Gastrocnemius medialis (tissue), 4 donors: ENCODE data around the gene PRDX3. TPM values are rescaled to one million over a fixed set of nuclear protein-coding genes. Genes with fewer than 3 reads are reported as not detected.

ENCODE experiments used
- ATAC-seq, 2 donors: fragments of 150-250 bp; one replicate each; pipeline ENCODE4 v1.9.1; 2016
- DNase-seq, 2 donors: peaks; one replicate each; pipeline ENCODE4 v3.0.0-alpha.2; 2019
- H3K27ac ChIP-seq, 4 donors: fragments of 200-600 bp; sonication (generic); 1 replicate in 1 of 4; 2 replicates in 3 of 4; pipeline ENCODE4 v1.5.1; 2016 to 2018; ENCODE audit warnings: mild to moderate bottlenecking in 2 of 4, moderate library complexity in 1 of 4
- H3K27me3 ChIP-seq, 3 donors: fragments of 200-600 bp; sonication (generic) in 2 of 3; 1 replicate in 1 of 3; 2 replicates in 2 of 3; pipeline versions ENCODE4 v1.5.1 to v1.6.0; 2016 to 2019; ENCODE audit warnings: mild to moderate bottlenecking in 1 of 3, moderate library complexity in 1 of 3
- H3K36me3 ChIP-seq, 2 donors: fragments of 200-600 bp; sonication (generic) in 1 of 2; one replicate each; pipeline ENCODE4 v1.5.1; 2017 to 2018
- H3K4me1 ChIP-seq, 2 donors: fragments of 200-600 bp; sonication (generic) in 1 of 2; one replicate each; pipeline ENCODE4 v1.5.1; 2016 to 2017; ENCODE audit warnings: mild to moderate bottlenecking in 2 of 2
- H3K4me3 ChIP-seq, 4 donors: fragments of 200-600 bp; sonication (generic) in 3 of 4; 1 replicate in 1 of 4; 2 replicates in 3 of 4; pipeline ENCODE4 v1.5.1; 2016 to 2019; ENCODE audit warnings: mild to moderate bottlenecking in 2 of 4
- H3K9me3 ChIP-seq, 3 donors: fragments of 200-600 bp; sonication (generic) in 2 of 3; 1 replicate in 1 of 3; 2 replicates in 2 of 3; pipeline ENCODE4 v1.5.1; 2016 to 2019
- CTCF ChIP-seq, 5 experiments: fragments of 450-650 bp in 3 of 5; fragments of 200-600 bp in 2 of 5; sonication (generic) in 2 of 5; IDR thresholded peaks in 4 of 5; conservative IDR thresholded peaks in 1 of 5; 1 replicate in 4 of 5; 2 replicates in 1 of 5; pipeline ENCODE4 v1.5.1; 2016 to 2019; ENCODE audit warnings: antibody characterized with exemption in 5 of 5, mild to moderate bottlenecking in 3 of 5, moderate library complexity in 3 of 5
- POLR2A ChIP-seq, 2 donors: fragments of 450-650 bp; IDR thresholded peaks; one replicate each; pipeline ENCODE4 v1.6.1; 2017; ENCODE audit warnings: antibody characterized with exemption in 2 of 2, mild to moderate bottlenecking in 2 of 2, moderate library complexity in 2 of 2
- in situ Hi-C, 4 donors: fragments of 200-750 bp; cut with MboI; loops; one replicate each; pipeline versions ENCODE4 v1.15.0 to v1.8.0; 2017; ENCODE audit warnings: low sequenced_read_pairs in 4 of 4
- intact Hi-C: fragments of 100-400 bp; cut with DNase I; formaldehyde crosslinking; loops from one replicate; pipeline ENCODE4 v1.15.1; 2023; ENCODE audit warnings: low total_unique reads
- total RNA-seq, 4 donors: library from RNA; depleted of rRNA; stranded (reverse); fragments of >200 nt; gene quantifications; one replicate each; pipeline versions ENCODE4 v1.1.0 to v1.2.3, GENCODE V29; 2016

PRDX3 gene
- total RNA-seq, 4 donors from 2014 or later = 227 to 342 (median 250) TPM

DNA sequence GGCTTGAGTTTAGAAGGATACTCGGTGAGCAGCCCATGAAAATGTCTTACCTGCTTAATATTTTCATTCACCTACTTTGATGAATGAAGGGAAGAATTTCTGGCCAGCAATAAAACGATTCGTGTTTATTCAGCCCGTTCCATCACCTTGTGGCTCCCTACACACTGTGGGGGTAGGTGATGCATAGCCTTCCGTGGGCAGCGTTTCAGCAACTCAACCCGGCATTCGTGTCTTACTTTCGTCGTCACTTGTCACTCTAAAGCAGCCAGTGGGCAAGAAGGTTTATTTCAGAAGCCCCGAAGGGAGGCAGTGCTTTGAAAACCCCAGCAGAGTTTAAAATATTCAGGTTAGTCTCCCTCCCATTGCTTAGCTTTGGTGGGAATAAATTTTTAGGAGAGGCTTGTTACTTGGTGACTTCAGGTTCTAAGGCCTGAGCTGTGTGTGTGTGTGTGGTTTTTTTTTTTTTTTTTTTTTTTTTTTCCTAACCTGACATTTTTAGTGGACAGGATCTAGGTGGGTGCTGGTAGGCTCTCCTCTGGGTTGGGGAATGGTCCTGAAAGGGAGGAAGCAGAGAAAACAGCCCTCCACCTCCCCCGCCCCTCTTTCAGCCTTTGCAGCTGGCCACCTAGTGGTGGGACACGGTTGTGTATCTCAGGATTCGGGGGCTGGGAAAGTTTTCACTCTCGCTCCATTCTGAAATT, 30.6 kb upstream of the PRDX3 start:
- TF ChIP-seq POLR2A (IDR thresholded peaks at IDR 0.05) (no peak), CTCF (IDR thresholded peaks at IDR 0.05 in 4 of 5, conservative IDR thresholded peaks at IDR 0.05 in 1 of 5) (peak; percentile 67 to 79 (median 74))
- H3K36me3 ChIP-seq = no peaks in the 10 kb centered on the region
- H3K9me3 ChIP-seq = no peaks in the 10 kb centered on the region
- intact Hi-C loops = loop anchor here (5.0 kb wide), 2 partner anchors 73 to 108 kb away; no protein-coding TSS in a partner anchor
- ATAC-seq = no peak
- no peaks in the 10 kb centered on the region for H3K27me3 ChIP-seq
- in situ Hi-C loops = loop anchor here in 1 of 4 donors (5.0 to 10.0 kb wide), 2 partner anchors 206 to 233 kb away; no protein-coding TSS in a partner anchor
- H3K4me3 ChIP-seq = peak overlapping the region; percentile 66 to 86 (median 76)
- peak; percentile 37 to 42 for DNase-seq
- peak overlapping the region; percentile 75 to 92 (median 84) for H3K27ac ChIP-seq
- peaks cover 7 to 18% of the 10 kb centered on the region in 2 donors for H3K4me1 ChIP-seq

- intact Hi-C loops = loop anchor here (5.0 kb wide), 2 partner anchors 74 to 109 kb away; no protein-coding TSS in a partner anchor
- H3K9me3 ChIP-seq = no peaks in the 10 kb centered on the region
- in situ Hi-C loops = loop anchor here in 1 of 4 donors (5.0 to 10.0 kb wide), 2 partner anchors 206 to 234 kb away; no protein-coding TSS in a partner anchor
- peak overlapping the region; percentile 75 to 92 (median 84) for H3K27ac ChIP-seq
- H3K4me3 ChIP-seq = peak overlapping the region; percentile 66 to 86 (median 76)
- peaks cover 7 to 18% of the 10 kb centered on the region in 2 donors for H3K4me1 ChIP-seq
- ATAC-seq = no peak
- no peak for DNase-seq
- TF ChIP-seq POLR2A (IDR thresholded peaks at IDR 0.05) = no peak
- no peak for TF ChIP-seq CTCF (IDR thresholded peaks at IDR 0.05 in 4 of 5, conservative IDR thresholded peaks at IDR 0.05 in 1 of 5)
- no peaks in the 10 kb centered on the region for H3K27me3 ChIP-seq
- no peaks in the 10 kb centered on the region for H3K36me3 ChIP-seq
Measured at GRCh38 chr10:119208553-119208940, 29.9 kb upstream of the PRDX3 start.

DNA sequence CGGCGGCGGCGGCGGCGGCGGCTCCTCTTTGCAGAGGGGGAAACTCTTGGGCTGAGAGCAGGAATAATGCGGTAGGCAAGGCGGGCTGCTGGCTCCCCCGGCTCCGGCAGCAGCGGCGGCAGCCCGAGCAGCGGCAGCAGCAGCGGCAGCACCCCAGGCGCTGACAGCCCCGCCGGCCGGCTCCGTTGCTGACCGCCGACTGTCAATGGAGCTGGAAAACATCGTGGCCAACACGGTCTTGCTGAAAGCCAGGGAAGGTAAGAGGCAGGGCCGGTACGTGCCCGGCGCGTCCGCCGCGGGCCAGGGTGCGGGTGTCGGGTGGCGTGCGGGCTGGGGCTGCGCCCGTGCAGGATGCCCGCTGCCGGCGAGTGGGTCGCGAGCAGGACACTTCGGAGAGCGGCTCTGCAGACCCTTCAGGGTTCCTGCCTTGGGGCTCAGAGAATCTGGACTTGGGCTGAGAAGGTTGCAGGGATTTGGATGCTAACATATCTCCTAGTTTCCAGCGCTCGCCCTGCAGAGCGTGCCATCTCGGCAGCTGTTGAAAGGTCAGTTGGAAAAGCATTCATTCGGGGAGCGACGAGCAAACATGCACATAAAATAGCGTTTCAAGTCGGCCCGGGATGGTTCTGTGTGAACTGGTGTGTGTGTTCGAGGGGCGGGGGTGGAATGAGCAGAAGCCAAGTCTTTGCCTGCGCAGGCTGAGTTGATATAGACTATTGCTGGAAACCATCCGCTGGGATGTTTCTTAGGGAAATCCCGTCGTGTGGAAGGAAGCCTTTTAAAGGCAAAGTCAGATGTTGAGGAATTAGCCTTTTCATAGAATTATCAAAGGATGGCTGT, 29.3 kb upstream of the PRDX3 start:
- Histone ChIP-seq H3K4me3 (peak overlapping the region; percentile 66 to 86 (median 76)), H3K36me3 (no peaks in the 10 kb centered on the region), H3K9me3 (no peaks in the 10 kb centered on the region), H3K27ac (peak overlapping the region; percentile 75 to 92 (median 84)), H3K4me1 (peaks cover 7 to 18% of the 10 kb centered on the region in 2 donors), H3K27me3 (no peaks in the 10 kb centered on the region)
- in situ Hi-C loops (loop anchor here in 1 of 4 donors (5.0 to 10.0 kb wide), 2 partner anchors 207 to 234 kb away; no protein-coding TSS in a partner anchor), intact Hi-C loops (loop anchor here (2.0 to 5.0 kb wide), 3 partner anchors 74 to 237 kb away; no protein-coding TSS in a partner anchor)
- DNase-seq (peak; percentile 7 to 24), ATAC-seq (no peak)
- TF ChIP-seq CTCF (IDR thresholded peaks at IDR 0.05 in 4 of 5, conservative IDR thresholded peaks at IDR 0.05 in 1 of 5) (no peak), POLR2A (IDR thresholded peaks at IDR 0.05) (no peak)

DNA sequence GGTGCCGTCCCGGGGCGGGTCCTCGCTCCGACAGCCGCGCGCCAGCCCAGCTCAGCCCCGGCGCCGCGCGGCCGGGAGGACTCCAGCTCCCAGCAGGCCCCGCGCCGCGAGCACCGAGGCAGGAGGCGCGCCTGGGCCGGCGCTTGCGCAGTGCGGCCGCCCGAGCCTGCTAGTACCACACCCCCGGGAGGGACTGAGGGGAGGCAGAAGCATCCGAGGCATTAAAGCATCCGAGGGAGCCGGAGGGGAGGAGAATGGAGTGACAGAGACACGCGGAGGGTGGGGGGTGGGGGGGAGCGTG, 28.7 kb upstream of the PRDX3 start, which contains the start of gene GRK5:
Gene GRK5, plus strand, starts transcription at position 206 of the 301 bp plus-strand sequence. CDS start 347 bp downstream, outside the sequence.
- Histone ChIP-seq H3K27me3 (no peaks in the 10 kb centered on the region), H3K9me3 (no peaks in the 10 kb centered on the region), H3K4me1 (peaks cover 7 to 13% of the 10 kb centered on the region in 2 donors), H3K4me3 (peak within 1 kb of the TSS; percentile 66 to 86 (median 76)), H3K36me3 (no peaks in the 10 kb centered on the region), H3K27ac (peak within 1 kb of the TSS; percentile 87 to 98 (median 92))
- peak; percentile 87 to 92 for DNase-seq
- intact Hi-C loops = loop anchor here (2.0 to 5.0 kb wide), 3 partner anchors 75 to 237 kb away; no protein-coding TSS in a partner anchor
- in situ Hi-C loops = loop anchor here in 1 of 4 donors (5.0 to 10.0 kb wide), 2 partner anchors 207 to 235 kb away; no protein-coding TSS in a partner anchor
- peak; percentile 83 for ATAC-seq
- TF ChIP-seq CTCF (IDR thresholded peaks at IDR 0.05 in 4 of 5, conservative IDR thresholded peaks at IDR 0.05 in 1 of 5) (no peak), POLR2A (IDR thresholded peaks at IDR 0.05) (peak; percentile 66 to 78)
